HG03045 (cell line): ENCODE results near the gene KIRREL2.

Experiments
- ATAC-seq: cut with Tn5 transposase; IDR thresholded peaks from one replicate; pipeline ENCODE4 v1.9.1; 2021; ENCODE audit warnings: mild to moderate bottlenecking, moderate library complexity; ENCODE audit not compliant: unreplicated experiment

KIRREL2 gene

DNA sequence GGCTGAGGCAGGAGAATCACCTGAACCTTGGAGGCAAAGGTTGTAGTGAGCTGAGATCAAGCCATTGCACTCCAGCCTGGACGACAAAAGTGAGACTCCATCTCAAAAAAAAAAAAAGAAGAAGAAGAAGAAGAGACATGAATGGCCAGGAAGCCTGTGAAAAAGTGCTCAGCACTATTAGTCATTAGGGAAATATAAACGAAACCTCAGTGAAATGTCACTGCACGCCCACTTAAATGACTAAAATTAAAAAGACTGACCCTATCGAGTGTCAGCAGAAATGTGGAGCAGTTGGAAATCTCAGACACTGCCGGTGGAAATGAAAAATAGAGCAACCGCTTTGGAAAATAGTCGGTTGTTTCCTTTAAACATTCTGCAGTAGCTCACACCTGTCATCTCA, 56.9 kb downstream of the KIRREL2 start:
- no peak for ATAC-seq

DNA sequence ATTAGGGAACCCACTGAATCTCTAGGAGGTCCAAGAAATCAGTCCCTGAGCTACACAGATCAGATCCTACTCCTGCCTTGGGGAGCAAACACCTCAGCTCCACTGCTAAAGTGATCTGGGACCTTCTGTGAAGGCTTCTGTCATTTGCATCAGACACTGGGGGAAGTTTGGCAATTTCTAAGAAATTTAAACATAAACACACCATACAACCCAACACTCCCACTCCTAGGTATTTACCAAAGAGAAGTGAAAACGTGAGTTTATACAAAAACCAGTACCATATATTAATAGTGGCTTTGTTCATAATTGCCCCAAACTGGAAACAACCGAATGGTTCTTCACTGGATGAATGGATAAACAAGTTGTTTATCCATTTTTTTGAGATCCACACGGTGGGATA, 58.7 kb downstream of the KIRREL2 start:
- ATAC-seq, result no peak
